Suprapubic skin (tissue), 4 donors: ENCODE results near the gene ALDH1A1. TPM values are rescaled to one million over a fixed set of nuclear protein-coding genes. Genes with fewer than 3 reads are reported as not detected.

Experiments
- DNase-seq, 2 donors: peaks; one replicate each; pipeline ENCODE4 v3.0.0-alpha.2; 2019; ENCODE audit warnings: low spot score in 2 of 2
- H3K27ac ChIP-seq: fragments of 200-600 bp; sonication (generic); one replicate; pipeline ENCODE4 v1.5.1; 2019
- H3K27me3 ChIP-seq: fragments of 200-600 bp; sonication (generic); one replicate; pipeline ENCODE4 v1.5.1; 2019
- H3K36me3 ChIP-seq: fragments of 200-600 bp; sonication (generic); one replicate; pipeline ENCODE4 v1.5.1; 2019
- H3K4me1 ChIP-seq: fragments of 200-600 bp; sonication (generic); one replicate; pipeline ENCODE4 v1.5.1; 2019
- H3K4me3 ChIP-seq: fragments of 200-600 bp; sonication (generic); one replicate; pipeline ENCODE4 v1.5.1; 2019; ENCODE audit warnings: mild to moderate bottlenecking
- H3K9me3 ChIP-seq: fragments of 200-600 bp; sonication (generic); one replicate; pipeline ENCODE4 v1.5.1; 2019
- CTCF ChIP-seq, 2 donors: fragments of 200-600 bp in 1 of 2; fragments of 450-650 bp in 1 of 2; sonication (generic) in 1 of 2; IDR thresholded peaks; one replicate each; pipeline ENCODE4 v1.5.1; 2016 to 2019; ENCODE audit warnings: antibody characterized with exemption in 2 of 2, mild to moderate bottlenecking in 1 of 2, moderate library complexity in 1 of 2
- EP300 ChIP-seq: sonication (generic); formaldehyde crosslinking; IDR thresholded peaks from one replicate; pipeline ENCODE4 v1.6.1; 2017; ENCODE audit warnings: antibody characterized with exemption
- POLR2A ChIP-seq, 2 donors: fragments of 450-650 bp; IDR thresholded peaks; one replicate each; pipeline ENCODE4 v1.6.1; 2017; ENCODE audit warnings: antibody characterized with exemption in 2 of 2, mild to moderate bottlenecking in 2 of 2, moderate library complexity in 2 of 2
- POLR2AphosphoS5 ChIP-seq, 3 donors: sonication (generic); formaldehyde crosslinking; IDR thresholded peaks; one replicate each; pipeline ENCODE4 v1.6.1; 2017; ENCODE audit warnings: antibody characterized with exemption in 3 of 3
- WGBS: methylation state at CpG from one replicate; pipeline ENCODE4 v1.1.5; 2018; 5-methylcytosine and 5-hydroxymethylcytosine counted together
- total RNA-seq, 4 donors: library from RNA; depleted of rRNA; stranded (reverse); fragments of >200 nt; gene quantifications; one replicate each; pipeline ENCODE4 v1.1.0, GENCODE V29; 2016

The ALDH1A1 gene
- total RNA-seq, 4 donors from 2014 or later: 7.7 to 19.2 (median 11.2) TPM

GRCh38 chr9:72923077-72923476 lies 29.8 kb downstream of the ALDH1A1 start:
- Histone ChIP-seq H3K4me3 (no peak overlapping the region), H3K4me1 (peaks cover 5% of the 10 kb centered on the region), H3K27ac (no peak overlapping the region), H3K27me3 (no peaks in the 10 kb centered on the region), H3K9me3 (no peaks in the 10 kb centered on the region), H3K36me3 (no peaks in the 10 kb centered on the region)
- TF ChIP-seq POLR2A (IDR thresholded peaks at IDR 0.05) (no peak), EP300 (no peak), CTCF (IDR thresholded peaks at IDR 0.05) (no peak), POLR2AphosphoS5 (IDR thresholded peaks at IDR 0.05) (no peak)
- 87% methylated on average over 1 of the region's 1 CpG for WGBS
- DNase-seq: no peak

GRCh38 chr9:72921888-72922654 lies 30.8 kb downstream of the ALDH1A1 start:
- Histone ChIP-seq H3K4me3 (no peak overlapping the region), H3K36me3 (no peaks in the 10 kb centered on the region), H3K4me1 (peaks cover 5% of the 10 kb centered on the region), H3K27me3 (no peaks in the 10 kb centered on the region), H3K27ac (no peak overlapping the region), H3K9me3 (no peaks in the 10 kb centered on the region)
- no peak for TF ChIP-seq CTCF (IDR thresholded peaks at IDR 0.05)
- TF ChIP-seq EP300: no peak
- TF ChIP-seq POLR2A (IDR thresholded peaks at IDR 0.05): no peak
- no peak for TF ChIP-seq POLR2AphosphoS5 (IDR thresholded peaks at IDR 0.05)
- 86% methylated on average over 5 of the region's 5 CpGs for WGBS
- no peak for DNase-seq

GRCh38 chr9:72919246-72919945 lies 33.5 kb downstream of the ALDH1A1 start:
- Histone ChIP-seq H3K4me1 (no peaks in the 10 kb centered on the region), H3K27me3 (no peaks in the 10 kb centered on the region), H3K36me3 (peaks cover 3% of the 10 kb centered on the region), H3K27ac (no peak overlapping the region), H3K9me3 (no peaks in the 10 kb centered on the region), H3K4me3 (no peak overlapping the region)
- 92% methylated on average over 4 of the region's 4 CpGs for WGBS
- TF ChIP-seq CTCF (IDR thresholded peaks at IDR 0.05) (no peak), POLR2A (IDR thresholded peaks at IDR 0.05) (no peak), POLR2AphosphoS5 (IDR thresholded peaks at IDR 0.05) (no peak), EP300 (no peak)
- no peak for DNase-seq

- Histone ChIP-seq H3K4me1 (no peaks in the 10 kb centered on the region), H3K27ac (no peak overlapping the region), H3K27me3 (no peaks in the 10 kb centered on the region), H3K9me3 (no peaks in the 10 kb centered on the region), H3K36me3 (peaks cover 3% of the 10 kb centered on the region), H3K4me3 (no peak overlapping the region)
- no peak for DNase-seq
- 44% methylated on average over 1 of the region's 1 CpG for whole genome bisulfite sequencing
- TF ChIP-seq EP300 (no peak), POLR2A (IDR thresholded peaks at IDR 0.05) (no peak)
Observed at GRCh38 chr9:72917892-72918509, 34.9 kb downstream of the ALDH1A1 start.

- H3K4me3 ChIP-seq: no peak overlapping the region
- H3K36me3 ChIP-seq: peaks cover 3% of the 10 kb centered on the region
- WGBS: 83% methylated on average over 5 of the region's 5 CpGs
- DNase-seq: no peak
- no peak for TF ChIP-seq POLR2A (IDR thresholded peaks at IDR 0.05)
- no peak for TF ChIP-seq EP300
- TF ChIP-seq POLR2AphosphoS5 (IDR thresholded peaks at IDR 0.05): no peak
- TF ChIP-seq CTCF (IDR thresholded peaks at IDR 0.05): no peak
- no peak overlapping the region for H3K27ac ChIP-seq
- no peaks in the 10 kb centered on the region for H3K4me1 ChIP-seq
- H3K27me3 ChIP-seq: no peaks in the 10 kb centered on the region
- no peaks in the 10 kb centered on the region for H3K9me3 ChIP-seq
Observed at GRCh38 chr9:72915659-72916058, 37.2 kb downstream of the ALDH1A1 start.
